ENCODE data around the gene ANGPTL4.
"Not testable (repeated sequence)": the region's sequence is repeated elsewhere in the genome, so short reads cannot be mapped to it uniquely, and the experiment has no call there.

Gene ANGPTL4

DNA sequence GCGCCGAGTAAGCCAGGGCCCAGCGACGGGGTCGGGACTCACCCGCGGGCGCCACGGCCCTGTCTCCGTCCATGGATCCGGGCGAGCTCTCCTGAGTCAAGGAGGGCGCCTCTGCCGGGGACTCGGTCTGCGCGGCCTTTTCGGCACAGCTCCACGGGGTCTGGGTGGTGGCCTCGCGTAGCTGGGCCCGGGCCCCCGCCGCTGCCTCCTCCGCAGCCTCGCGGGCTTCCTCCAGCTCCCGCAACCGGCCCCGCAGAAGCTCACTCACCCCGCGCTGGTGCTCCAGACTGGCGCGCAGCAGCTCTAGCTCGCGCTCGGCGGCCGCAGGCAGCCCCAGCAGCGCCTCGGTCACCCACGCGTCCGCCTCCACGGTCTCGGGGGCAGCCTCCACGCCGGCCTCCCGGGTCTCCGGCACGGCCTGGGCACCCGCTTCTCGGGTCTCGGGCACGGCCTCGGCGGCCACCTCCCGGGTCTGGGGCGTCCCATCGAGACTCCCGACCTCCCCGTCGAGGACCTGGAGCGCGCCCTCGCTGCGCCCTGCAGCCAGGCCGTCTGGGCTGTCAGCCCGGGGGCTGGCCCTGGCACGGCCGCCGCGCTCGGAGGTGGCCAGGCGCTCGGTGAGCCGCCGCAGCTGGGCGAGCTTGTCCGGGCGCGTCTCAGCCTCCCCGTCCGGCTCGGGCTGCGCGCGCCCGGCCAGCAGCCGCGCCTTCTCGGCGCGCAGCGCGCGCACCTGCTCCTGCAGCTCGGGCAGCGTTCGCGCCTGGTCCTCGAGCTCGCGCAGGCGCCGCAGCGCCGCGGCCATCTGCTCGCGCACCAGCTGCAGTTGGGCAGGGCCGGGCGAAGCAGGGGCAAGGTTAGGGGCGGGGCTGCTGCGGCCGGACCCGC, 29.3 kb upstream of the ANGPTL4 start:
- in situ Hi-C loops (cut with HindIII; ENCODE audit: low sequenced_read_pairs): no loop called here

DNA sequence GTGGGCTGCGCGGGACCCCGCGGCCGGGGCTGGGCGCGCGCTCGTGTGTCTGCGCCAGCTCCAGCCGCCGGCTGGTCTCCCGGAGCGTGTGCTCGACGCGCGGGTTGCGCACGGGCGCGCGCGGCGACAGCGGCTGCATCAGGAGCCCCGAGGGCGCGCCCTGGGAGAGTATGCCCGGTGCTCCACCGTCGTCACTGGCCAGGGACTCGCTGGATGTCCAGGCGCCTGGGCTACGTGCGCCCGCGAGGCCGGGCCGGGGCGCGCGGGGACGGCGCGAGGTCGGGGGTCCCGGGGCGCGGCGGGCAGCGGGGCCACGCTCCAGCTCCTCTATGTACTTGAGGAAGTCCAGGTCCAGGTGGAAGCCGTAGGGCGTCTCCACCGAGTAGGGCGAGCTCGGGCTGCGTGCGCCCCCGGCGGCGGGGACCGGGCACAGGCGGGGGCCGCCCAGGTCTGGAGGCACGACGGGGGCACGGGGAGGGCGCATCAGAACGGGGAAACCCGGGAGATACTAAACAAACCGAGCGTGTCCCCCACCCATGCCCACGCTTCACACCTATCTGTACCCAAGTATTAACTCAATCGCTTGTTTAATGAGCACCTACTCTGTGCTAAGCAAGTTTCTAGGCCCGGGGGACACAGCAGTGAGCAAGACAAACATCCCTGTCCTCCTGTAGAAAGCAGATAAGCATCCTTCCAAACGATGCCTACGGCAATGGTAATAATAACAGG, 28.4 kb upstream of the ANGPTL4 start:
- in situ Hi-C loops (cut with HindIII; ENCODE audit: low sequenced_read_pairs): no loop called here

DNA sequence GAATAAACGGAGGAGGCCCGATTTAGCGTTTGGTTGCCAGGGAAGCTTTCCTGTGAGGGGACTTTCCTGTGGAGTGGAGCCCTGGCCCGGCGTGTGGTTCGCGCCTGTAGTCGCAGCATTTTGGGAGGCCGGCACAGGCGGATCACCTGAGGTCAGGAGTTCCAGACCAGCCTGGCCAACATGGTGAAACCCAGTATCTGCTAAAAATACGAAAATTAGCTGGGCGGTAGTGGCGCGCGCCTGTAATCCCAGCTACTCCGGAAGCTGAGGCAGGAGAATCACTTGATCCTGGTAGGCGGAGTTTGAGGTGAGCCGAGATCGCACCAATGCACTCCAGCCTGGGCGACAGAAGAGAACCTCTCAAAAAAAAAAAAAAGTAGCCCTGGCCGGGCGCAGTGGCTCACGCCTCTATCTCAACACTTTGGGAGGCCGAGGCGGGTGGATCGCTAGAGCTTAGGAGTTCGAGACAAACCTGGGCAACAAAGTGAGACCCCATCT, 27.8 kb upstream of the ANGPTL4 start:
- in situ Hi-C loops (cut with HindIII; ENCODE audit: low sequenced_read_pairs): no loop called here

DNA sequence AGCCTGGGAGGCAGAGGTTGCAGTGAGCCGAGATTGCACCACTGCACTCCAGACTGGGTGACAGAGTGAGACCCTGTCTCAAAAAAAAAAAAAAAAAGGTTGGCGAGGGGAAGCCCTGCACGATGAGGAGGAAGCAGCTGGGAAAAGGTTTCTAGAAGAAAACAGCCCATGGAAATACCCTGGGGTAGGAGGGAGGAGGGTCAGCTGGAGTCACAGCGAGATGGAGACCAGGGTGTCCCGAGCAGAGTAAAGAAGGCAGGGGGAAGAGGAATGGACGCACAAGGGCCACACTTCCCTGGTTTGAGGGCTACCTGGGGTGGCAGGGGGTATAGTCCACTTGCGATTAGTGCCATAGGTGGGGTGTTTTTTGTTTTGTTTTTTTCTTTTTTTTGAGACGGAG, 27.3 kb upstream of the ANGPTL4 start:
- in situ Hi-C loops (cut with HindIII; ENCODE audit: low sequenced_read_pairs): no loop called here

DNA sequence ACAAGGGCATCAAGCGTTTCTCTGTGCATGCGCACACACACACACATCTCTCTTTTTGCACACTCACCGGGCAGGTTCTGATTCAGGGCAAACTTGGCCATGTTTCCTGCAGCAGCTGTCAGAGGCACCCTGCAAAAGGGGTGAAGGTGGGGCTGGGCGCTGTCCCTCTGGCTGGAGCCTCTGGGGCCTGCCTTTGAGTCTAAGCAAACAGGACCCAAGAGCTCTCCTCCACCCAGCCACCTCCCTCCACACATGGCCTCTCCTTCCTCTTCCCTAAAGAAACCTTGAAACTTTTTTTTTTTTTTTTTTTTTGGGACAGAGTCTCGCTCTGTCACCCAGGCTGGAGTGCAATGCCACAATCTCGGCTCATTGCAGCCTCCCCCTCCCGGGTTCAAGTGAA, 26.2 kb upstream of the ANGPTL4 start:
- in situ Hi-C loops (cut with HindIII; ENCODE audit: low sequenced_read_pairs): no loop called here

DNA sequence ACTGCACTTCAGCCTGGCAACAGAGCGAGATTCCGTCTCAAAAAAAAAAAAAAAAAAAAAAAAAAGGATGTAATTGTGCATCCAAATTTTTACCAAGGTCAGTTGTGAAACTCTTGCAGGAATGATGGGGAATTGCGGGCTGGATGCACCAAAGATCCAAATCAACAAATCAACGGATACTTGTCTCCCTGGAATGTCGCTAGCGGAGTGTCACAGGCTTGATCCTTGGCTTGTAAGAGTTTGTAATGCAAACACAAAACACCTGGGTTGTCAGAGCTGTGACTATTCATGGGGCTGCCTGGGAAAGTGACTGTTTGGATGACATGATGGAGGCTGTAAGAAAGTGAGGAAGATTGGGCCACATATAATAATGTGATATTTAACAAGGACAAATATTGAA, 25.1 kb upstream of the ANGPTL4 start:
- in situ Hi-C loops (cut with HindIII; ENCODE audit: low sequenced_read_pairs): no loop called here

DNA sequence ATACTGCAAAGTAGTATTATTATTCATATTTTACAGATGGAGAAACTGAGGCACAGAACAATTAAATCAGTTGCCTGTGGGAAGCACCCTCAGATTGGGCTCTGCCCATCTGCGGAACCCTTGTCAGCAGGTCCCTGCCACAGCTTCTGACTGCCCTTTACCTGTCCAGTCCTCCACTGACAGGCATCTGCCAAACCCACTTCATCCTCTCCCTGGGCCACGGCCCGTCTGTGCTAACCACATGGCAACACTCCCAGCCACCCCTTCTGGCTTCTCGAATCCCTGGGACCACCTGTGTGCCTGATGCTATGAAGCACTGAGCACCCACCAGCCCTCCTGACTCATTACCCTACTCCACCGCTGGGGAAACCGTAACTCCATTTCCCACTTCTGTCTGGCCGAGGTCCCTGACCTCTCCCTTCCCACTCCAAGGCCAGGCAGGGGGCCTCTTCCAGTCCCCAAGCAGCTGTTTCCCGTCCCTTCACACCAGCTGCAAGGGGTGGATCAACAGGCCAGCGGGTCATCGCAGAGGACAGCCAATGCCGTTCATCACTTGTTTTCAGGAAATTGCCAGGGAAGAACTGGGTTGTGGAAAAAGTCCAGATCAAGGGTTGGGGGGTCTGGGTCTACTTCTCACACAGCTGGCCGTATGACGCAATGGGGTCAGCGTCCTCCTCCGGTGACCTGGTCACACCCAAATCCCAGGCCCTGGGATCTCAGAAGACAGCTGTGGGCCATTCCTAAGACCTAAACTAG, 23.4 kb upstream of the ANGPTL4 start:
- in situ Hi-C loops (cut with HindIII; ENCODE audit: low sequenced_read_pairs): no loop called here

DNA sequence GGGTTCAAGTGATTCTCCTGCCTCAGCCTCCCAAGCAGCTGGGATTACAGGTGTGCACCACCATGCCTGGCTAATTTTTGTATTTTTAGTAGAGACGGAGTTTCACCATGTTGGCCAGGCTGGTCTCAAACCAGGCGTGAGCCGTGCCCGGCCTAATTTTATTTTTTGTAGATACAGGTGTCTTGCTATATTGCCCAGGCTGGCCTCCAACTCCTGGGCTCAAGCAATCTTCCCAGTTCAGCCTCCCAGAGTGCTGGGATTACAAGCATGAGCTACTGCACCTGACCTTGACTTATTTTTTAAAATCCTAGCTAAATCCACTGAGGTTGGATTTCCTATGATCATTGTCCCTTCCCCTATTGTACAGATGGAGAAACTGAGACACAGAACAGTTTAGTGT, 22.5 kb upstream of the ANGPTL4 start:
- in situ Hi-C loops (cut with HindIII; ENCODE audit: low sequenced_read_pairs): not testable (repeated sequence)

DNA sequence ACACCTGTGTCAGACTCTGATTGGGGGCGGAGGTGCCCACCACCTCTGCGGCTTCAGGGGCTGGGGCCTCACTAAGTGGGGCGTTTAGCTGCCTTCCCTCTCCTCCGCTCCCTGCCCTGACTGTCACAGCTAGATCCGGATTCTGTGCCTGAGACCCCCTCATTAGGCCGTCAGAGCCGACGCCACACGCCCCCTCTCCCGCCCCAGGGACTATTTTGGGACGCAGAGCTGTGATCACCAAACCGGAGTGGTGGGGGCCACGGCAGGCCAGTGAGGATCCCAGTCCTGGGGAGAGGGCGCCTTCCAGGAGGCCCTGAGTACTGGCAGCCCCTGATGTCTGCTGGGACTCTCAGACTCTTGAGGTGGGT, 21.7 kb upstream of the ANGPTL4 start:
- in situ Hi-C loops (cut with HindIII; ENCODE audit: low sequenced_read_pairs): no loop called here

DNA sequence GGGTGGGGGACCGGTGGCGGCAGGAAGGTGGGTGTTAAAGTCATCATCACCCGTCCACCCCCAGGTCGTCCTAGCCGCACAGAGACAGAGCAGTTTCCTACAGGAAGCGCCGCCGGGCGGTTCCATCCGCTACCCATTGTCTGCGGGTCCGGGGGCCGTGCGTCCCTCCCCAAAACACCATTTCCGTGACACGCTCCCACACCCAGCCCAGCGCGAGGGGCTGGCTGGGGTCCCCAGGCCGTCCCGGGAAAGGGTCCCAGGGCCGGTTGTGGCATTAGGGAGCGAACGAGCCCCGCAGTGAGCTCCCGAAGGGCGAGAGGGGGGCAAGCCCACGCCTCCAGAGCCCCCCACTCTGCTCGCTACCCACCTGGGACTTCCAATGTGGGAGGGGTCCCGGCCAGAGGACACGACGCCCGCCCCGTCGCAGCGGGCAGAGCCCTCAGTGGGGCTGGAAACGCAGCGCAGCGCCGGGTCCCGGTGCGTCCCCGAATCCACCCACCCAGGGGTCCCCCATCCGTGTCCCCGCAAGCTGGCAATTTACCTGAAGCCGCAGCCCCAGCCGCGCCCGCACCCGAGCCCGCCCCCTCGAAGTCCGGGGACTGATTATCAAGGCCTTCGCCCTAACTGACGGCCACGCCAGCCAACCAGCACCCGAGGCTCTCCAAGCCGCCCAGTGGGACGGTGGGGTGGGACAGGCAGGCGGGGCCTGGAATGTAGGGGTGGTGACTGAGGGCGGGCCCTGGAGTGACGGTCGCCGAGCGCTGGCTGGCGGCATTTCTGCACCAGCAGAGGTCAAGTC, 21.1 kb upstream of the ANGPTL4 start, which contains the start of gene KANK3:
Gene KANK3 (minus strand): TSS at position 579 of the 799 bp plus-strand sequence. CDS start 5,434 bp downstream, outside the sequence.
- in situ Hi-C loops (cut with HindIII; ENCODE audit: low sequenced_read_pairs): no loop called here

DNA sequence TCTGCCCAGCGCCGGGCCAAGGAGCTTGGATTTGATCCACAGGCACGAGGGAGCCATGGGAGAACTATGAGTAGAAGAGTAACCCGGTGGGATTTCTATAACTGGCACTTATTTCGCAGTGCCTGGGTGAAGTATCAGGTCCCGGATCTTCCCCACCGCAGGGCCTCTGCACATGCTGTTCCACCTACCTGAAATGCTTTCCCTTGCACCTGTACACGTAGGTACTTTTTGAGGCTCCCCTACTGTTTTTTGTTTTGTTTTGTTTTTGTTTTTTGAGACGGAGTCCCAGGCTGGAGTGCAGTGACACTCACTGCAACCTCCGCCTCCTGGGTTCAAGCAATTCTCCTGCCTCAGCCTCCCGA, 20.5 kb upstream of the ANGPTL4 start:
- in situ Hi-C loops (cut with HindIII; ENCODE audit: low sequenced_read_pairs): no loop called here

DNA sequence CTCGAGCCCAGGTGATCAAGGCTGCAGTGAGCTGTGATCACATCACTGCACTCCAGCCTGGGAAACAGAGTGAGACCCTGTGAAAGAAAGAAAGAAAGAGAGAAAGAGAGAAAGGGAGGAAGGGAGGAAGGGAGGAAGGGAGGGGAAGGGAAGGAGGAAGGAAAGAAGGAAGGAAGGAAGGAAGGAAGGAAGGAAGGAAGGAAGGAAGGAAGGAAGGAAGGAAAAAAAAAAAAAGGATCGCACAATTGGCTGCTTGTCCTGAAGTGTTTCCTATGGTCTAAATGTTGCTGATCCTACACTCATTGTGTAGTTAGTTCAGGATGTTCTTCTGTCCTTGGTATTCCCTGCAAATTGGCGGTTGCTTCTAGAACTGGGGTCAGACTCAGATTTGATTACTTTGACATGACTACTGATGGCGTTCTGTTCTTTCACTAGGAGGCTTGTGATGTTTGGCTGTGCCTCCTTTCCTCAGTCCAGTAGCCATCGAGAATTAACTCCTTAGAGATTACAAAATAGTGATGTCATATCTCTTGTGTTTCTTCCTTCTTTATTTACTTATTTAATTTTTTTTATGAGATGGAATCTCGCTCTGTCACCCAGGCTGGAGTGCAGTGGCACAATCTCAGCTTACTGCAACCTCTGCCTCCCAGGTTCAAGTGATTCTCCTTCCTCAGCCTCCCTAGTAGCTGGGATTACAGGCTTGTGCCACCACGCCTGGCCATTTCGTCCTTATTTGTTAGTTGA, 14.2 kb upstream of the ANGPTL4 start:
- in situ Hi-C loops (cut with HindIII; ENCODE audit: low sequenced_read_pairs): not testable (repeated sequence)

DNA sequence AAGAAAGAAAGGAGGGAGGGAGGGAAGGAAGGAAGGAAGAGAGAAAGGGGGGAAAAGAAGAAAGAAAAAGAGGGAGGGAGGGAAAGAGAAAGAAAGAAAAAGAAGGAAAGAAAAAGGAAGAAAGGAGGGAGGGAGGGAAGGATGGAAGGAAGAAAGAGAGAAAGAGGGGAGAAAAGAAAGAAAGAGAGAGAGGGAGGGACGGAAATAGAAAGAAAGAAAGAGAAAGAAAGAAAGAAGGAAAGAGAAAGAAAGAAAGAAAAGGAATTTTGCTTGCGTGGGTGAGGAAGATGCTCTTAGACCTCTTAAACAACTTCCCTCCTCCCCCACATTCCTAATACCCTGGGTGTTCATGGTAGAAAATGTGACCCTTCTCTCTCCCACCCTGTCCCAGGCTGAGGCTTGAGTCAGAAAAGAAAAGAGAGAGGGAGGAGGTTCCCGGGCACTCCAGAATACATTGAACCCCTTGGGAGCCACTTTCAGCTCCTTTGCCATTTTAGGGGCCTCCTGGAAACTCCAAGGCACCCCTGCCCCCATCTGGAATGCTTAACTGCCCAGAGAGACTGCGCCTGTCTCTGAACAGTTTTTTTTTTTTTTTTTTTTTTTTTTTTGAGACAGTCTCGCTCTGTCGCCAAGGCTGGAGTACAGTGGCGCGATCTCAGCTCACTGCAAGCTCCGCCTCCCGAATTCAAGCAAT, 11.7 kb upstream of the ANGPTL4 start:
- in situ Hi-C loops (cut with HindIII; ENCODE audit: low sequenced_read_pairs): no loop called here

DNA sequence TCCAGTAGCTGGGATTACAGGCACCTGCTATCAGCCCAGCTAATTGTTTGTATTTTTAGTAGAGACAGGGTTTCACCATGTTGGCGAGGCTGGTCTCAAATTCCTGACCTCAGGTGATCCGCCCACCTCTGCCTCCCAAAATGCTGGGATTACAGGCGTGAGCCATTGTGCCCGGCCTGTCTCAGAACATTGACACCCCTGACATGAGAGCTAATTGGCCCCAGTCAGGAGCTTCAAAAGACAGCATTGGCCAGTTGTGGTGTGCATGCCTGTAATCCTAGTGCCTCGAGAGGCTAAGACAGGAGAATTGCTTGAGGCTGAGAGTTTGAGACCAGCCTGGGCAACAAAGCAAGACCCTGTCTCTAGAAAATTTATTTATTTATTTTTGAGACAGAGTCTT, 11.1 kb upstream of the ANGPTL4 start:
- in situ Hi-C loops (cut with HindIII; ENCODE audit: low sequenced_read_pairs): not testable (repeated sequence)

DNA sequence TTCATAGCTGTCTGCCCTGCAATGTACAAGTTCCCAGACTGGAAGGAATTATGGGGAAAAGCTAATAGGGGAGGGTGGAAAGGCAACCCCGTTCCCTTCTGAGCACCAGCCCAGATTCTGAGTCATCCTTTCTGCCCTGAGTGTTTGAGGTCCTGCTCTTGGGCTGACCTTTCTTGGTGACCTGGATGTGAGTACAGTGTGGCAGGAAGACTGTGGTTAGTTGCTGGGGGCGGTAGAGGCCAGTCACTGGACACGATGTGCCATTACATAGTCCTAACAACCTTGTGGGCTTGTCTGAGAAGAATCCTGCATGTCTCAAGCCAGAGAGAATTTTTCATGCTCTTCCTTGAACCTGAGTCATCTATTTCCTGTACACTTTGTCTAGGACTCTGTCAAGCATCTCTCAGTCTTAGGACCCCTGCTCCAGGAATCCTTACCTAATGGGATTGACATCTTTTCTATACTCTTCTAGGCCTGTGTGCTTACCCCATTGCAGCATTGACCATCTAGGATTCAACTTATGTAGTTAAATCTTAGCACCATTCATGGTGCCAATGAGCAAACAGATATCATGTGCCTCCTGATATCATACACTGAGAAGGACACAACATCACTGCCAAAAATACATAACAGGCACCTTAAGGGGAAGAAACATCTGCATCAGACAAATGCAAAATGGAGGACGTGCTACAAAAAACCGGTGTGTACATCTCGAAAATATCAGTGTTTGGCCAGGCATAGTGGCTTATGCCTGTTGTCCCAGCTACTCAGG, 8.1 kb upstream of the ANGPTL4 start:
- in situ Hi-C loops (cut with HindIII; ENCODE audit: low sequenced_read_pairs): no loop called here

DNA sequence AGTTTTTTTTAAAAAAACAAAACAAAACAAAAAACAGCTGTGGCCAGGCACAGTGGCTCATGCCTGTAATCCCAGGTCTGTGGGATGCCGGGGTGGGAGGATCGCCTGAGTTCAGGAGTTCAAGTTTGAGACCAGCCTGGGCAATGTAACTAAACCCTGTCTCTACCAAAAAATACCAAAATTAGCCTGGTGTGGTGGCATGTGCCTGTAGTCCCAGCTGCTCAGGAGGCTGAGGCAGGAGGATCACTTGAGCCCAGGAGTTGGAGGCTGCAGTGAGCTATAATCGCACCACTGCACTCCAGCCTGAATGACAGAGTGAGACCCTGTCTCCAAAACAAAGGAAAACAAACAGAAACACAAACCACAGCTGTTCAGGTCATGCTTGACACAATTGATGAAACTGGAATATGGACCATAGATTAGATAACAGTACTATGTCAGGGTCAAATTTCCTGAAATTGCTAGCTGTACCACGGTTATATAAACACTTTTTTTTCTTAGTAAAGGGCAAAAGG, 6.9 kb upstream of the ANGPTL4 start:
- in situ Hi-C loops (cut with HindIII; ENCODE audit: low sequenced_read_pairs): no loop called here

DNA sequence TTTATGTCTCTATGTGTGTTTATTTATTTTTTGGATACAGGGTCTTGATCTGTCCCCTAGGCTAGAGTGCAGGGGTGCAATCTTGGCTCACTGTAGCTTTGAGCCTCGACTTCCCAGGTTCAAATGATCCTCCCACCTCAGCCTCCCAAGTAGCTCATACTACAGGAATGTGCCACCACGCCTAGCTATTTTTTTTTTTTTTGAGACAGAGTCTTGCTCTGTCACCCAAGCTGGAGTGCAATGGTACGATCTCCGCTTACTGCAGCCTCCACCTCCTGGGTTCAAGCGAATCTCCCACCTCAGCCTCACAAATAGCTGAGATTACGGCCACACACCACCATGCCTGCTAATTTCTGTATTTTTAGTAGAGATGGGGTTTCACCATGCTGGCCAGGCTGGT, 5.0 kb upstream of the ANGPTL4 start:
- in situ Hi-C loops (cut with HindIII; ENCODE audit: low sequenced_read_pairs): no loop called here

DNA sequence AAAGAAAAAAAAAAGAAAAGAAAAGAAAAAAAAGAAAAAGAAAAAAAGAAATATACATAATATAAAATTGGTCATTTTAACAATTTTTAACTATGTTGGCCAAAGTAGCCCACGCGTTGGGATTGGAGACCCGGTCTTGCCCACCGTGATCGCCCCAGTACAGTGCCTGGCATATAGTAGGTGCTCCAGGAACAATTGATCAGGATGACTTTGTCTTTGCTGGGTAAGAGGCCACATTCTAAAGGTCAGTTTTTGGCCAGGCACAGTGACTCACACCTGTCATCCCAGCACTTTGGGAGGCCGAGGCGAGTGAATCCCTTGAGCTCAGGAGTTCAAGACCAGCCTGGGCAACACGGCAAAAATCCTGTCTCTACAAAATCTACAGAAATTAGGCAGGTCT, 3.8 kb upstream of the ANGPTL4 start:
- in situ Hi-C loops (cut with HindIII; ENCODE audit: low sequenced_read_pairs): no loop called here
